ENCODE measurements around the gene GRAP2. TPM values are rescaled to one million over a fixed set of nuclear protein-coding genes. Genes with fewer than 3 reads are reported as not detected.

The GRAP2 gene
- total RNA-seq, 1 donor from 2014 or later = 12.3 TPM

DNA sequence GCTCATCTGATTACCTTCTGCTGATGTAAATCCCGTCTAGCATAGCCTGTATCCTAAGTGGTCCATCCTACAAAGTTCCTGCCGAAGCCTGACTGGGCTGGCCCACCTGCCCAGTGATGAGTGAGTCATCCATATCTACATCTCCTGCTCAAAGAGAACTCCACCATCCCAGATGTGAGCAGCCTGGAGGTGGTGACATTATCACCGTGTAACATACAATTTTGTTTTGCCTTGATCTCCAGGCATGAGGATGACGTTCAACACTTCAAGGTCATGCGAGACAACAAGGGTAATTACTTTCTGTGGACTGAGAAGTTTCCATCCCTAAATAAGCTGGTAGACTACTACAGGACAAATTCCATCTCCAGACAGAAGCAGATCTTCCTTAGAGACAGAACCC lies 64.9 kb downstream of the GRAP2 start:
- no peak overlapping the region for H3K27ac ChIP-seq
- H3K4me1 ChIP-seq = no peaks in the 10 kb centered on the region
- no peak for TF ChIP-seq POLR2A (IDR thresholded peaks at IDR 0.05)
- no peak for TF ChIP-seq POLR2AphosphoS5 (IDR thresholded peaks at IDR 0.05; ENCODE audit: insufficient read depth in 1 of 2, low read depth in 1 of 2)
- TF ChIP-seq, protein P1, sequence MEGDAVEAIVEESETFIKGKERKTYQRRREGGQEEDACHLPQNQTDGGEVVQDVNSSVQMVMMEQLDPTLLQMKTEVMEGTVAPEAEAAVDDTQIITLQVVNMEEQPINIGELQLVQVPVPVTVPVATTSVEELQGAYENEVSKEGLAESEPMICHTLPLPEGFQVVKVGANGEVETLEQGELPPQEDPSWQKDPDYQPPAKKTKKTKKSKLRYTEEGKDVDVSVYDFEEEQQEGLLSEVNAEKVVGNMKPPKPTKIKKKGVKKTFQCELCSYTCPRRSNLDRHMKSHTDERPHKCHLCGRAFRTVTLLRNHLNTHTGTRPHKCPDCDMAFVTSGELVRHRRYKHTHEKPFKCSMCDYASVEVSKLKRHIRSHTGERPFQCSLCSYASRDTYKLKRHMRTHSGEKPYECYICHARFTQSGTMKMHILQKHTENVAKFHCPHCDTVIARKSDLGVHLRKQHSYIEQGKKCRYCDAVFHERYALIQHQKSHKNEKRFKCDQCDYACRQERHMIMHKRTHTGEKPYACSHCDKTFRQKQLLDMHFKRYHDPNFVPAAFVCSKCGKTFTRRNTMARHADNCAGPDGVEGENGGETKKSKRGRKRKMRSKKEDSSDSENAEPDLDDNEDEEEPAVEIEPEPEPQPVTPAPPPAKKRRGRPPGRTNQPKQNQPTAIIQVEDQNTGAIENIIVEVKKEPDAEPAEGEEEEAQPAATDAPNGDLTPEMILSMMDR (IDR thresholded peaks at IDR 0.05) = no peak
- no peak for DNase-seq (ENCODE audit: extremely low spot score in 2 of 2)
- no peaks in the 10 kb centered on the region for H3K36me3 ChIP-seq
- intact Hi-C loops (cut with DNase I) = no loop called here
- H3K4me3 ChIP-seq = no peak overlapping the region
- no peaks in the 10 kb centered on the region for H3K9me3 ChIP-seq
- H3K27me3 ChIP-seq = no peaks in the 10 kb centered on the region

DNA sequence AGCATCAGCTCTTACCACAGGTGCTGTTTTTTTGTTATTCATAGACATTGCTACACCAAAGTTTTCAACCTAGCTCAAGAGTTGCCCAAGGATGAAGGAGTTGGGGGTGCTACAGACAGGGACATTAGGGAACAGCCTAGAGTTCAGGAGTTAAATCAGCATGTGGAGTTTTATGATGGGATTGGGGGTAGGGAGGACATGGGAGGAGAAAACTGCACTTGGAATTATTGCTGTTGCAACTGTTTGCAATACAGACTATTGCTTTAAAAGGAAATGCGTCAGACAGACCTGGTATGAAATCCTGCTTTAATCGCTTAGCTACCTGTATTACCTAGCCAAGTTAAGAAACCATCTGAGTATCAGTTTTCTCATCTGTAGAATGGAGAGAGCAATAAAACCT lies 65.6 kb downstream of the GRAP2 start:
- Histone ChIP-seq H3K4me1 (no peaks in the 10 kb centered on the region), H3K27me3 (no peaks in the 10 kb centered on the region), H3K9me3 (no peaks in the 10 kb centered on the region), H3K4me3 (no peak overlapping the region), H3K27ac (no peak overlapping the region), H3K36me3 (no peaks in the 10 kb centered on the region)
- DNase-seq (ENCODE audit: extremely low spot score in 2 of 2) = no peak
- TF ChIP-seq POLR2A (IDR thresholded peaks at IDR 0.05) (no peak), POLR2AphosphoS5 (IDR thresholded peaks at IDR 0.05; ENCODE audit: insufficient read depth in 1 of 2, low read depth in 1 of 2) (no peak)
- TF ChIP-seq, protein P1 (IDR thresholded peaks at IDR 0.05) = no peak
- intact Hi-C loops (cut with DNase I) = no loop called here

DNA sequence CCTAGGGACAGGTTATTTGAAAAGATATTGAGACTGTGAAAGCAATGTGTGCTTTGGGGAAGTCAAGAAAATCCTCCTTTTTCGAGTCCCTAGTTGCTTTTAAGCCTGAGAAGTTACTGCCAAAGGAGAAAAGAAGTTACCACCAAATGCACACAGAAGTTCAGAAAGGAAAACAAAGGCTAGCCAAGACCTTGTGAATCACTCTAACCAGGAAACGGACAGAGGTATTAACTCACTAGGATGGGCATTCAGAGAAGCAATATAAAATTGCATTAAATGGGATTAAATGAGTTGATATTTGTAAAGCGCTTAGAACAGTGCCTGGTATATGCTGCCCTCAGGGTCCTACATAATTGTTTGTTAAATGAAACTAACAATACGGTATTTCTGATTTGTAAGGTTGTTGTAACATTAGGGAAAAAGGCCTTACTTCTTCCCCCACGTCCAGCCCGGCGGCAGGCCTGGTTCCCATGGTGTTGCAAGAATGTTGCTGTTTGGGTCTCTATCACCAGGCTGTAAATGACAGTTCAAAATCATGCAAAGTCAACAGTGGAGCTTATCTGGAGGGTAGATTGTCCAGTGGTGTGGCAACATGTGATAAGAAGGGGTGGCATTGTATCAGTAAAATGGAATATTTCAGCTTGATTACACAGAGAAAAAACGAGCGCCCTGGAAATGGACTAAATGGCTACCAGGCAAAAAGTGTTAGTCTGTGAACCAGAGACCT lies 66.4 kb downstream of the GRAP2 start:
- Histone ChIP-seq H3K27ac (no peak overlapping the region), H3K4me3 (no peak overlapping the region), H3K9me3 (no peaks in the 10 kb centered on the region), H3K4me1 (no peaks in the 10 kb centered on the region), H3K27me3 (no peaks in the 10 kb centered on the region), H3K36me3 (no peaks in the 10 kb centered on the region)
- intact Hi-C loops (cut with DNase I) = no loop called here
- TF ChIP-seq, protein P1 (IDR thresholded peaks at IDR 0.05) = no peak
- TF ChIP-seq POLR2AphosphoS5 (IDR thresholded peaks at IDR 0.05; ENCODE audit: insufficient read depth in 1 of 2, low read depth in 1 of 2) = no peak
- TF ChIP-seq POLR2A (IDR thresholded peaks at IDR 0.05) = no peak
- no peak for DNase-seq (ENCODE audit: extremely low spot score in 2 of 2)

DNA sequence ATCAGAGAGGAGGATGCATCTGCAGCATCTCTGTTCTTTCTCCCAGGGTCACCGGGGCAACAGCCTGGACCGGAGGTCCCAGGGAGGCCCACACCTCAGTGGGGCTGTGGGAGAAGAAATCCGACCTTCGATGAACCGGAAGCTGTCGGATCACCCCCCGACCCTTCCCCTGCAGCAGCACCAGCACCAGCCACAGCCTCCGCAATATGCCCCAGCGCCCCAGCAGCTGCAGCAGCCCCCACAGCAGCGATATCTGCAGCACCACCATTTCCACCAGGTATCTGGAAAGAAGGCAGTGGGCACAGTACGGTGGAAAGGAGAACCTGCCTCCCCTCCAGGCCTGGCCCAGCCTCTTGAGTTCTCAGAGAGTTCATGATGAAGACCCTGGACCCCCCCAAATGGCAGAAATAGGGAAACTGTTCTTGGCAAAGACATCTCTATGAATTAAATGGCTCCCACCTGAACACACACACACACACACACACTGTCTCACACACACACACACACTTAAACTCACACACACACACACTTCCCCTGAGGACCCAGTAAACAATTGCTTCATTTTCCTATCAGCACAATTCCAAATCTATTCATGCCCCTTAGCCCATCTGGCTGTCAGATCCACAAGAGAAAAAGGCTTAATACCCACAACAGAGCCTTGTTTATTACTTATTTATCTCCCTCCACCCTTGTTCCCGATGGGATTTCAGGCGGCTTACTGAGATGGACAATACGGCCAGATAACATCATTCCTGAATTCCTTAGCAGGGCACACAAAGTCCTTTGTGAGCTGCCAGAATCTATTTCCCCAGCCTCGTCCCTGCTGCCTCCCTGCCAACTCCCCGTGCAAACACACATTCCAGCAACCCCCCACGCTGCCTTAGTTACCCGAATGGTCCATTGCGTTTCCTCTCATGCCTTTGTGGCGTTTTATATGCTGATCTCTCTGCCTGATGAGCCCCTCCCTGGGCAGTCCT lies 67.4 kb downstream of the GRAP2 start:
- Histone ChIP-seq H3K27me3 (no peaks in the 10 kb centered on the region), H3K36me3 (no peaks in the 10 kb centered on the region), H3K9me3 (no peaks in the 10 kb centered on the region), H3K27ac (no peak overlapping the region), H3K4me3 (no peak overlapping the region), H3K4me1 (no peaks in the 10 kb centered on the region)
- DNase-seq (ENCODE audit: extremely low spot score in 2 of 2) = no peak
- intact Hi-C loops (cut with DNase I) = no loop called here
- no peak for TF ChIP-seq POLR2A (IDR thresholded peaks at IDR 0.05)
- TF ChIP-seq, protein P1 (IDR thresholded peaks at IDR 0.05) = no peak
- no peak for TF ChIP-seq POLR2AphosphoS5 (IDR thresholded peaks at IDR 0.05; ENCODE audit: insufficient read depth in 1 of 2, low read depth in 1 of 2)

All from vagina (tissue), 2 donors.